CD4-positive, alpha-beta T cell (primary cell): ENCODE data around the gene UTP25. TPM values are rescaled to one million over a fixed set of nuclear protein-coding genes. Genes with fewer than 3 reads are reported as not detected.
A peak's percentile ranks its signal among the peaks of the same experiment; 100 is the strongest.

Source experiments
- ATAC-seq: fragments of 200-7000 bp; cut with Tn5 transposase; one replicate; pipeline ENCODE4 v1.10.0; 2022; ENCODE audit warnings: mild to moderate bottlenecking; ENCODE audit not compliant: poor library complexity
- CTCF ChIA-PET: fragments of 350-600 bp; sonication (Branson Sonifier 250); formaldehyde crosslinking; loops from one replicate; lab custom pipeline; 2021; ENCODE audit warnings: antibody characterized with exemption, inconsistent platforms; lab: Charles Lee
- POLR2A ChIA-PET: fragments of 350-600 bp; sonication (Branson Sonifier 250); formaldehyde crosslinking; loops from one replicate; lab custom pipeline; 2021; ENCODE audit warnings: antibody characterized with exemption, inconsistent platforms; lab: Charles Lee
- DNase-seq, 14 experiments: peaks; one replicate each; pipeline ENCODE4 v3.0.0-alpha.2; 2013 to 2020; ENCODE audit warnings: mixed read lengths in 2 of 14
- H3K27ac ChIP-seq, 2 donors: one replicate each; pipeline versions ENCODE4 v1.5.1 to v1.7.0; 2013; ENCODE audit warnings: low read length in 2 of 2, low read depth in 1 of 2, mild to moderate bottlenecking in 1 of 2
- H3K27me3 ChIP-seq, 2 experiments: 1 replicate in 1 of 2; 2 replicates in 1 of 2; pipeline versions ENCODE4 v1.6.1 to v1.7.0; 2013; ENCODE audit warnings: low read length in 2 of 2, control low read depth in 1 of 2, mild to moderate bottlenecking in 1 of 2, moderate library complexity in 1 of 2; ENCODE audit not compliant: insufficient read depth in 2 of 2, control insufficient read depth in 1 of 2
- H3K36me3 ChIP-seq: one replicate; pipeline ENCODE4 v1.6.1; 2013; ENCODE audit warnings: low read length, control low read depth; ENCODE audit not compliant: insufficient read depth
- H3K4me1 ChIP-seq: one replicate; pipeline ENCODE4 v1.6.1; 2013; ENCODE audit warnings: low read length, control low read depth; ENCODE audit not compliant: insufficient read depth
- H3K4me3 ChIP-seq: one replicate; pipeline ENCODE4 v1.5.1; 2013; ENCODE audit warnings: mild to moderate bottlenecking, low read length, moderate library complexity
- H3K9me3 ChIP-seq, 2 experiments: 1 replicate in 1 of 2; 2 replicates in 1 of 2; pipeline versions ENCODE4 v1.6.1 to v1.7.0; 2013; ENCODE audit warnings: low read length in 2 of 2, mild to moderate bottlenecking in 2 of 2, control low read depth in 1 of 2, moderate library complexity in 1 of 2; ENCODE audit not compliant: control insufficient read depth in 1 of 2, insufficient read depth in 1 of 2
- H3K27ac Mint-ChIP-seq: one replicate; pipeline ENCODE4 v1.8.0; 2020; ENCODE audit warnings: mixed read lengths
- H3K27me3 Mint-ChIP-seq: one replicate; pipeline ENCODE4 v1.8.0; 2021; ENCODE audit warnings: mixed read lengths
- H3K36me3 Mint-ChIP-seq: one replicate; pipeline ENCODE4 v1.8.0; 2021; ENCODE audit warnings: low read depth, mixed read lengths
- H3K4me1 Mint-ChIP-seq: one replicate; pipeline ENCODE4 v1.8.0; 2021; ENCODE audit warnings: low read depth, mixed read lengths
- H3K4me3 Mint-ChIP-seq: one replicate; pipeline ENCODE4 v1.8.0; 2020; ENCODE audit warnings: mild to moderate bottlenecking, mixed read lengths
- H3K9me3 Mint-ChIP-seq: one replicate; pipeline ENCODE4 v1.8.0; 2020; ENCODE audit warnings: mixed read lengths
- CTCF ChIP-seq: fragments of 200-600 bp; IDR thresholded peaks from one replicate; pipeline ENCODE4 v1.8.0; 2022; ENCODE audit warnings: antibody characterized with exemption, mild to moderate bottlenecking
- intact Hi-C, 2 experiments: fragments of 100-400 bp; cut with DNase I in 1 of 2; cut with micrococcal nuclease in 1 of 2; formaldehyde crosslinking; loops; one replicate each; pipeline versions ENCODE4 v1.15.1 to v1.9.0; 2023 to 2025; cut with DNase I, micrococcal nuclease
- total RNA-seq, 174 experiments: library from RNA in 2 of 174; stranded (reverse) in 2 of 174; gene quantifications; one replicate each; pipeline ENCODE4 v1.2.3 and lab custom pipeline; 2021 to 2026

The UTP25 gene
- total RNA-seq, 2 experiments from 2014 or later: 6.0 to 6.4 TPM

DNA sequence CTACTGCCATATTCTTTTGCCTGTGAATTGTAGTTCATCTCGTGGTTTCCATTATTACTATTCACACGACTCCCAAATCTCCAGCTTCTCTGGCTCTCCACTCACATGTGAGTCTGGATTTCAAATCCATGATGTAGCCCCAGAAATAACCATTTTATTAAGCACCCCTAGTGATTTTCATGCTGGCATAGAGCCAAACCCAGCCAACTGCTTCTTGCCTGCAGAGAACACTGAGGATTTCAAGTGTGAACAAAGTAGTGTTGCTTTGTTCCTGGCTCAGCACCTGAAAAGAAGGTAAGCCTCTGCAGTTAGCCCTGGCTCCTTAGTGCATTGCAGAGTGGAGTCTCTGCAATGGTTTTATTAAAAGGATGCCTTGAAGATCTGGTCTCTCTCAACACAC lies 25.9 kb downstream of the UTP25 start:
- intact Hi-C loops: no loop called here
- peaks cover 70% of the 10 kb centered on the region for H3K36me3 Mint-ChIP-seq
- POLR2A ChIA-PET: no interaction called here

GRCh38 chr1:209854196-209854595 lies 26.4 kb downstream of the UTP25 start:
- Mint-ChIP-seq H3K4me1 (peaks cover 15% of the 10 kb centered on the region), H3K9me3 (no peaks in the 10 kb centered on the region), H3K36me3 (peaks cover 68% of the 10 kb centered on the region), H3K4me3 (no peak overlapping the region), H3K27ac (peak overlapping the region; percentile 56), H3K27me3 (no peaks in the 10 kb centered on the region)
- Histone ChIP-seq H3K27me3 (no peaks in the 10 kb centered on the region), H3K36me3 (peaks cover 45% of the 10 kb centered on the region), H3K27ac (no peak overlapping the region), H3K4me3 (no peak overlapping the region), H3K4me1 (no peaks in the 10 kb centered on the region), H3K9me3 (no peaks in the 10 kb centered on the region)
- ChIA-PET POLR2A (no interaction called here), CTCF (no interaction called here)
- no peak for TF ChIP-seq CTCF
- intact Hi-C loops: no loop called here
- DNase-seq (no peak), ATAC-seq (no peak)

More for the DNA sequence above, 25.9 kb downstream of the UTP25 start:
- Histone ChIP-seq H3K36me3 (peaks cover 49% of the 10 kb centered on the region), H3K27me3 (no peaks in the 10 kb centered on the region), H3K4me1 (no peaks in the 10 kb centered on the region), H3K9me3 (no peaks in the 10 kb centered on the region), H3K4me3 (no peak overlapping the region), H3K27ac (no peak overlapping the region)
- peak overlapping the region; percentile 56 for H3K27ac Mint-ChIP-seq
- TF ChIP-seq CTCF: no peak
- CTCF ChIA-PET: no interaction called here
- H3K4me1 Mint-ChIP-seq: peaks cover 15% of the 10 kb centered on the region
- no peaks in the 10 kb centered on the region for H3K9me3 Mint-ChIP-seq
- DNase-seq (no peak), ATAC-seq (no peak)
- H3K4me3 Mint-ChIP-seq: no peak overlapping the region
- H3K27me3 Mint-ChIP-seq: no peaks in the 10 kb centered on the region

- H3K27ac ChIP-seq: no peak overlapping the region
- ATAC-seq (no peak), DNase-seq (no peak)
- peaks cover 37% of the 10 kb centered on the region for H3K36me3 ChIP-seq
- H3K4me1 Mint-ChIP-seq: peaks cover 14% of the 10 kb centered on the region
- intact Hi-C loops: no loop called here
- TF ChIP-seq CTCF: no peak
- H3K27me3 Mint-ChIP-seq: no peaks in the 10 kb centered on the region
- H3K9me3 Mint-ChIP-seq: no peaks in the 10 kb centered on the region
- no peak overlapping the region for H3K4me3 Mint-ChIP-seq
- no peak overlapping the region for H3K4me3 ChIP-seq
- CTCF ChIA-PET: no interaction called here
- H3K27ac Mint-ChIP-seq: peak overlapping the region; percentile 56
- H3K4me1 ChIP-seq: no peaks in the 10 kb centered on the region
- H3K27me3 ChIP-seq: no peaks in the 10 kb centered on the region
- H3K36me3 Mint-ChIP-seq: peaks cover 60% of the 10 kb centered on the region
- POLR2A ChIA-PET: no interaction called here
- H3K9me3 ChIP-seq: no peaks in the 10 kb centered on the region
Observed at GRCh38 chr1:209855006-209855405, 27.2 kb downstream of the UTP25 start.
